Activated naive CD4-positive, alpha-beta T cell treated with anti-CD3 and anti-CD28 coated beads, Interleukin-2, amount 10 ng/mL, durations not matched to agents 7 days and 5 days (primary cell): ENCODE data around the gene TGFA.

Experiments used
- CTCF ChIA-PET: fragments of 350-600 bp; sonication (Branson Sonifier 250); formaldehyde crosslinking; loops from one replicate; lab custom pipeline; 2021; ENCODE audit warnings: antibody characterized with exemption; lab: Charles Lee
- DNase-seq: peaks from one replicate; pipeline ENCODE4 v3.0.0-alpha.2; 2020
- H3K27ac Mint-ChIP-seq: one replicate; pipeline ENCODE4 v1.8.0; 2021; ENCODE audit warnings: mild to moderate bottlenecking, moderate library complexity, mixed read lengths
- H3K27me3 Mint-ChIP-seq: one replicate; pipeline ENCODE4 v1.8.0; 2021; ENCODE audit warnings: mild to moderate bottlenecking, mixed read lengths
- H3K36me3 Mint-ChIP-seq: one replicate; pipeline ENCODE4 v1.8.0; 2021; ENCODE audit warnings: mixed read lengths
- H3K4me1 Mint-ChIP-seq: one replicate; pipeline ENCODE4 v1.8.0; 2021; ENCODE audit warnings: mixed read lengths
- H3K4me3 Mint-ChIP-seq: one replicate; pipeline ENCODE4 v1.8.0; 2021; ENCODE audit warnings: mild to moderate bottlenecking, moderate library complexity, mixed read lengths
- H3K9me3 Mint-ChIP-seq: one replicate; pipeline ENCODE4 v1.8.0; 2021; ENCODE audit warnings: mixed read lengths

TGFA gene

GRCh38 chr2:70523996-70524965 is 29.3 kb downstream of the TGFA start:
- CTCF ChIA-PET = no interaction called here
- H3K9me3 Mint-ChIP-seq = no peaks in the 10 kb centered on the region
- peaks cover 11% of the 10 kb centered on the region for H3K27me3 Mint-ChIP-seq
- H3K27ac Mint-ChIP-seq = peak overlapping the region; percentile 80
- peak; percentile 44 for DNase-seq
- peaks cover 24% of the 10 kb centered on the region for H3K4me1 Mint-ChIP-seq
- no peaks in the 10 kb centered on the region for H3K36me3 Mint-ChIP-seq
- H3K4me3 Mint-ChIP-seq = no peak overlapping the region

- Mint-ChIP-seq H3K36me3 (no peaks in the 10 kb centered on the region), H3K27me3 (peaks cover 11% of the 10 kb centered on the region), H3K4me3 (no peak overlapping the region), H3K4me1 (peaks cover 24% of the 10 kb centered on the region), H3K27ac (peak overlapping the region; percentile 80), H3K9me3 (no peaks in the 10 kb centered on the region)
- CTCF ChIA-PET = interaction anchor here (0.8 kb wide), 1 partner anchor 183 kb away, joined by 3 read pairs; no protein-coding TSS in a partner anchor
- DNase-seq = no peak
Measured at GRCh38 chr2:70523672-70523995, 30.0 kb downstream of the TGFA start.

GRCh38 chr2:70522627-70523026 is 31.0 kb downstream of the TGFA start:
- CTCF ChIA-PET = no interaction called here
- Mint-ChIP-seq H3K27ac (no peak overlapping the region), H3K9me3 (no peaks in the 10 kb centered on the region), H3K4me1 (peaks cover 24% of the 10 kb centered on the region), H3K27me3 (peaks cover 11% of the 10 kb centered on the region), H3K4me3 (no peak overlapping the region), H3K36me3 (no peaks in the 10 kb centered on the region)
- DNase-seq = no peak

GRCh38 chr2:70520825-70521224 is 32.8 kb downstream of the TGFA start:
- DNase-seq = no peak
- no peak overlapping the region for H3K4me3 Mint-ChIP-seq
- H3K36me3 Mint-ChIP-seq = no peaks in the 10 kb centered on the region
- peaks cover 30% of the 10 kb centered on the region for H3K4me1 Mint-ChIP-seq
- peaks cover 11% of the 10 kb centered on the region for H3K27me3 Mint-ChIP-seq
- H3K27ac Mint-ChIP-seq = no peak overlapping the region
- CTCF ChIA-PET = no interaction called here
- no peaks in the 10 kb centered on the region for H3K9me3 Mint-ChIP-seq

- Mint-ChIP-seq H3K27ac (no peak overlapping the region), H3K4me1 (peaks cover 22% of the 10 kb centered on the region), H3K4me3 (no peak overlapping the region), H3K9me3 (no peaks in the 10 kb centered on the region), H3K27me3 (peaks cover 11% of the 10 kb centered on the region), H3K36me3 (no peaks in the 10 kb centered on the region)
- DNase-seq = no peak
- CTCF ChIA-PET = no interaction called here
Measured at GRCh38 chr2:70519453-70519852, 34.2 kb downstream of the TGFA start.

GRCh38 chr2:70518557-70518956 is 35.1 kb downstream of the TGFA start:
- CTCF ChIA-PET = no interaction called here
- Mint-ChIP-seq H3K4me1 (peaks cover 13% of the 10 kb centered on the region), H3K27me3 (peaks cover 11% of the 10 kb centered on the region), H3K36me3 (no peaks in the 10 kb centered on the region), H3K4me3 (no peak overlapping the region), H3K27ac (no peak overlapping the region), H3K9me3 (no peaks in the 10 kb centered on the region)
- DNase-seq = no peak

GRCh38 chr2:70517804-70518203 is 35.8 kb downstream of the TGFA start:
- CTCF ChIA-PET = interaction anchor here (0.6 kb wide), 1 partner anchor 326 kb away, joined by 4 read pairs; no protein-coding TSS in a partner anchor
- Mint-ChIP-seq H3K27me3 (peaks cover 11% of the 10 kb centered on the region), H3K36me3 (no peaks in the 10 kb centered on the region), H3K9me3 (no peaks in the 10 kb centered on the region), H3K4me1 (peaks cover 7% of the 10 kb centered on the region), H3K27ac (no peak overlapping the region), H3K4me3 (no peak overlapping the region)
- DNase-seq = no peak

GRCh38 chr2:70516596-70516995 is 37.0 kb downstream of the TGFA start:
- peaks cover 7% of the 10 kb centered on the region for H3K4me1 Mint-ChIP-seq
- no peaks in the 10 kb centered on the region for H3K9me3 Mint-ChIP-seq
- CTCF ChIA-PET = no interaction called here
- no peak for DNase-seq
- H3K27me3 Mint-ChIP-seq = peaks cover 11% of the 10 kb centered on the region
- no peak overlapping the region for H3K4me3 Mint-ChIP-seq
- no peak overlapping the region for H3K27ac Mint-ChIP-seq
- H3K36me3 Mint-ChIP-seq = no peaks in the 10 kb centered on the region

- CTCF ChIA-PET = no interaction called here
- no peak overlapping the region for H3K27ac Mint-ChIP-seq
Measured at GRCh38 chr2:70515938-70516337, 37.7 kb downstream of the TGFA start.

GRCh38 chr2:70514612-70515055 is 39.0 kb downstream of the TGFA start:
- CTCF ChIA-PET = no interaction called here
- Mint-ChIP-seq H3K9me3 (no peaks in the 10 kb centered on the region), H3K27ac (no peak overlapping the region), H3K4me1 (peaks cover 7% of the 10 kb centered on the region), H3K36me3 (no peaks in the 10 kb centered on the region), H3K4me3 (no peak overlapping the region), H3K27me3 (peaks cover 3% of the 10 kb centered on the region)
- no peak for DNase-seq

More at GRCh38 chr2:70515938-70516337, 37.7 kb downstream of the TGFA start:
- DNase-seq = no peak
- Mint-ChIP-seq H3K4me1 (peaks cover 7% of the 10 kb centered on the region), H3K4me3 (no peak overlapping the region), H3K36me3 (no peaks in the 10 kb centered on the region), H3K9me3 (no peaks in the 10 kb centered on the region), H3K27me3 (peaks cover 8% of the 10 kb centered on the region)

GRCh38 chr2:70513738-70514137 is 39.9 kb downstream of the TGFA start:
- H3K9me3 Mint-ChIP-seq = no peaks in the 10 kb centered on the region
- H3K27me3 Mint-ChIP-seq = peaks cover 3% of the 10 kb centered on the region
- peaks cover 7% of the 10 kb centered on the region for H3K4me1 Mint-ChIP-seq
- CTCF ChIA-PET = no interaction called here
- no peak overlapping the region for H3K4me3 Mint-ChIP-seq
- no peaks in the 10 kb centered on the region for H3K36me3 Mint-ChIP-seq
- H3K27ac Mint-ChIP-seq = no peak overlapping the region
- DNase-seq = no peak

GRCh38 chr2:70511971-70512729 is 41.5 kb downstream of the TGFA start:
- Mint-ChIP-seq H3K27me3 (peaks cover 3% of the 10 kb centered on the region), H3K4me1 (peaks cover 7% of the 10 kb centered on the region), H3K36me3 (no peaks in the 10 kb centered on the region), H3K27ac (no peak overlapping the region), H3K4me3 (no peak overlapping the region), H3K9me3 (no peaks in the 10 kb centered on the region)
- CTCF ChIA-PET = no interaction called here
- DNase-seq = no peak

- Mint-ChIP-seq H3K4me3 (no peak overlapping the region), H3K36me3 (no peaks in the 10 kb centered on the region), H3K4me1 (no peaks in the 10 kb centered on the region), H3K27me3 (no peaks in the 10 kb centered on the region), H3K27ac (no peak overlapping the region), H3K9me3 (no peaks in the 10 kb centered on the region)
- DNase-seq = no peak
- CTCF ChIA-PET = no interaction called here
Measured at GRCh38 chr2:70510313-70510712, 43.3 kb downstream of the TGFA start.

GRCh38 chr2:70509565-70509964 is 44.1 kb downstream of the TGFA start:
- no peaks in the 10 kb centered on the region for H3K4me1 Mint-ChIP-seq

More at GRCh38 chr2:70509565-70509964, 44.1 kb downstream of the TGFA start:
- Mint-ChIP-seq H3K27ac (no peak overlapping the region), H3K36me3 (no peaks in the 10 kb centered on the region), H3K27me3 (no peaks in the 10 kb centered on the region), H3K9me3 (no peaks in the 10 kb centered on the region), H3K4me3 (no peak overlapping the region)
- CTCF ChIA-PET = no interaction called here
- no peak for DNase-seq
